ENCODE results near the gene RDH5.

Gene RDH5

GRCh38 chr12:55720071-55720564 is at the start of gene RDH5:
Gene RDH5, plus strand, starts transcription at chr12:55720393. Its CDS starts 792 bp downstream, at chr12:55721185.
- DNase-seq = no peak

DNA sequence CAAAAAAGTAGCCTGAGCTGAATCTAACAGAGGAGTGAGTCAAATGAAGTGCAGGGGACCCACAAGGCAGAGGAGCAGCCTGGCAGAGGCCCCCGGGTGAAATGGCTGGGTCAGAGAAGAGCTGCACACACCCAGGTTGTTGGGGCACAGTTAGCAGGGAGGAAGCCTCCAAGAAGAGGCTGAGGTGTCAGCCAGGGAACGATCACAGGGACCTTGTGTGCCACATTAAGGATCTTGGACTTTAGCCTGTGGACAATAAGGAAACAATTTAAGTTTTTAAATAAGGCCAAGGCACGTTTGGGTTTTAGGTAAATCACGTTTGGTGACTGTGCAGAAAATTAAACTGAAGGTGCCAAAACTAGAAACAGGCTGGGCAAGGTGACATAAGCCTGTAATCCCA is 48.4 kb upstream of the RDH5 start:
- DNase-seq = no peak

- DNase-seq = no peak
Measured at GRCh38 chr12:55673638-55674037, 46.6 kb upstream of the RDH5 start.

GRCh38 chr12:55675666-55676065 is 44.5 kb upstream of the RDH5 start:
- no peak for DNase-seq

GRCh38 chr12:55676707-55677106 is 43.5 kb upstream of the RDH5 start:
- DNase-seq = no peak

DNA sequence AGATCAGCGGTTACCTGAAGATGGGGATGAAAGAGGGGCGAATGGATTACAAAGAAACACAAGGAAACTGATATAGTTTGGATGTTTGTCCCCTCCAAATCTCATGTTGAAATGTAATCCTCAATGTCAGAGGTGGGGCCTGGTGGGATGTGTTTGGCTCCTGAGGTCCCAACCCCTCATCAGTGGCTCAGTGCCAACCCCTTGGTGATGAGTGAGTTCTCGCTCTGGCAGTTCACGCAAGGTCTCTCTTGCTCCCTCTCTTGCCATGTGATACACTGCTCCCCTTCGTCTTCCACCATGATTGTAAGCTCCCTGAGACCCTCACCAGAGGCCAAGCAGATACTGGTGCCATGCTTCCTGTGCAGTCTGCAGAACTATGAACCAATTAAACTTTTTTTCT is 40.5 kb upstream of the RDH5 start:
- DNase-seq = no peak

DNA sequence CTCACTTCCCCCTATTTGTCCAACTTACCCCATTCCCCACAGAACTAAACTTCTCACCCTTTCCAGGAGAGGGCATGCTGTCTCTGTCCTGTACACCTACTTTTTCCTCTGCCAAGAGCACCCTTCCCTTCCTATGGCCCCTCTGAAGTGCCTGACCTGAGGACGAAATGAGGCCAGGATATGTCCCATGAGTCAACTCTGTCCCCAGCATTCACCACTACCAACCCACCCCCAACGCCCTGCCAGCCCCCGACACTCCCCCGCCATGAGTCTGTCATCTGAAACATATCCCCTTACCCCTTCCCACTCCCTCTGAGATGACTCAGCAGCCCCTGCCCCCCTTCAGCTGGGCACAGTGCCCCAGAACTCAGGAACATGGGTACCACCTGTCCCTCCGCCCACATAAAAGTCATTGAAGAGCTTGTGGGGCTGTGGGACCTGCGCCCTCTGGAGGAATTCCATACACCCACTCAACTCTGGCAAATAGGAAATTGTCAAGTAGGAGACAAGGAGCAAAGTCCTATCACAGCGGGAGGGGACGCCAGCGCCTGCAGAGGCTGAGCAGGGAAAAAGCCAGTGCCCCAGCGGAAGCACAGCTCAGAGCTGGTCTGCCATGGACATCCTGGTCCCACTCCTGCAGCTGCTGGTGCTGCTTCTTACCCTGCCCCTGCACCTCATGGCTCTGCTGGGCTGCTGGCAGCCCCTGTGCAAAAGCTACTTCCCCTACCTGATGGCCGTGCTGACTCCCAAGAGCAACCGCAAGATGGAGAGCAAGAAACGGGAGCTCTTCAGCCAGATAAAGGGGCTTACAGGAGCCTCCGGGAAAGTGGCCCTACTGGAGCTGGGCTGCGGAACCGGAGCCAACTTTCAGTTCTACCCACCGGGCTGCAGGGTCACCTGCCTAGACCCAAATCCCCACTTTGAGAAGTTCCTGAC is 38.8 kb upstream of the RDH5 start:
- no peak for DNase-seq

GRCh38 chr12:55682087-55682796 is 38.0 kb upstream of the RDH5 start:
- no peak for DNase-seq

DNA sequence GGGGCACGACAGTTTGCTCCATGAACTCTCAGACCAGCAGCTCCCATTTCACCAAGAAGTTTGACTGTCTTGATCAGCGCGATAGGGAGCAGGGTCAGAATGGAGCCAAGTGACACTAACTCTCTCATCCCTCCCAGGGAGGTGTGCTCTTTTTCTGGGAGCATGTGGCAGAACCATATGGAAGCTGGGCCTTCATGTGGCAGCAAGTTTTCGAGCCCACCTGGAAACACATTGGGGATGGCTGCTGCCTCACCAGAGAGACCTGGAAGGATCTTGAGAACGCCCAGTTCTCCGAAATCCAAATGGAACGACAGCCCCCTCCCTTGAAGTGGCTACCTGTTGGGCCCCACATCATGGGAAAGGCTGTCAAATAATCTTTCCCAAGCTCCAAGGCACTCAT is 36.5 kb upstream of the RDH5 start:
- DNase-seq = no peak

DNA sequence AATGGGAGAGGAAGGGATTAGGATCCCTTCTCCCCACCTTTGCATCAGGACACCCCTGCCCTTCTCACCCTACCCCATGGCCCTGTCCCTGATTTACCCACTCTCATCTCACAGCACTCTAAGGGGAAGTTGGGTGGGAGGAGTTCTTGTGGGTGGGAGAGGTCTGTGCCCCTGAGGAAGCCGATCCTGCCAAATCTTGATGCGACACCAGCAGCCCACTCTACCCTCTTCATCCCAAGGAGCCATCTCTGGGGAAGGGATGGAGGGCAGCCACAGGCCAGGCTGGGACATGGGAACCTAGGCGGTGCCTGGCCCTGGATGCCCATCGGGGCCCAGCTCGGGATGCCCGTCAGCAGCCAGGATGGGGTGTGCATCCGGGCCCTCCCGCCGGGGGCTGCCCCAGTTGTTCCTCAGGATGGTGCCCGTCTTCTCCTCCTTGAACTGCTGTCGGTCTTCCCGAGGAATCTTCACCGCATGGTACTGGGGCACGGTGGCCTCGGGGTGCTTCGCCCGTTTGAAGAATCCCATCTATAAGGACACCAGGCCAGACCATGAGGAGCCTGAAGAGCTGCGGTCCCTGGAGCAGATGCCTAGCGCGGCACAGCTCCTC is 35.3 kb upstream of the RDH5 start:
- no peak for DNase-seq

DNA sequence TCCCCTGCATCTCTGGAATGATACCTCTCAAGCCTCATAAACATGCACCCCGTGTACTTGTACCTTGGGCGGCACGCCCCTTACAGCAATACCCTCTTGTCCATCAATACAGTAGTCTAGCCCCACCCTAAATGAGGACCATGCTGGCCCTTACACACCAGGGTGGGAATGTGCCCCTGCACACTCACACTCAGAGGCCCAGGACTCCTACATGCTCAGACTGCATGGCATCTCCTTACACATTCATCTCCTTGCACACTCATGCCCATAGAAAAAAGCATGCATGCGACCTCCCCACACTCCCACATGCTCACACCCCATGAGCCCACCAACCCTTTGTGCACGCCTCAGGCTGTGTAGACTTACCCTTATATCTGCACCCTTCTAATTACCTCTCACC is 34.5 kb upstream of the RDH5 start:
- no peak for DNase-seq

GRCh38 chr12:55686366-55687010 is 33.7 kb upstream of the RDH5 start:
- no peak for DNase-seq

- no peak for DNase-seq
Measured at GRCh38 chr12:55687746-55688145, 32.4 kb upstream of the RDH5 start.

GRCh38 chr12:55688716-55689655 is 31.2 kb upstream of the RDH5 start:
- DNase-seq = no peak

GRCh38 chr12:55692631-55693322 is 27.4 kb upstream of the RDH5 start:
- no peak for DNase-seq

DNA sequence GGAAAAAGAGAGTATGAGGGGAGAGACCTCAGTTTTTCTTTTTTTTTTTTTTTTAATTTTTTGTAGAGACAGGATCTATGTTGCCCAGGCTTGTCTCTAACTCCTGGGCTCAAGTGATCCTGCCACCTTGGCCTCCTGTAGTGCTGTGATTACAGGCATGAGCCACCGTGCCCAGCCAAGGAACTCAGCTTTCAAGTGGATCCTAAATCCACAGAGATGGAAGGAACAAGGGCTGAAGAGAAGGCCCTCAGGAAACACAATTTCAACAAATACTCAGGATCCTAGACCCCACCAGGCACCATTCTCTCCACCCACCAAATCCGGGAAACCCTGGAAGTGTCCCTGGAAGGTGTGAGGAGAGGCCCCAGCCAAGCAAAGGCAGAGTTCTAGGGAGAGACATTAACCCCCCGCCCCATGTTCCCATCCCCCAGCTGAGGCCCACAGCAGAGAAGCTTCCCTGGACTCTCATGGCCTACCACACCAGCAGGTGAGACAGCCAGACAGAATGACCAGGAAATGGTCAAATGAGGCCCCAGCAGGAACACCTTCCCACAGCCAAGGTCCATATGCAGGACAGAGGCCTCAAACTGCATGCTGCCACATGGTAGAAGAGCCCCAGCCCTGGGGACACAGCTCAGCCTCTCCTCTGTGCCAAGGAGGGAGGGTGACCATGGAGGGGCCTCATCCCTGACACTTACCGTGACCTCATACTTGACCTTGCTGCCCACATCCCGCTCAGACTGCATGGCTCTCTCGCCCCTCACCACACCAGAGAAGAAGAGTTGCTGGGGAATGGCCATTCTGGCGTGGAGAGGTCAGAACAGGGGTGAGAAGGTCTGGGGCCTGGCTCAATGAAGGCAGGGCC is 26.6 kb upstream of the RDH5 start:
- DNase-seq = no peak

GRCh38 chr12:55694188-55694515 is 26.0 kb upstream of the RDH5 start:
- DNase-seq = no peak

- DNase-seq = no peak
Measured at GRCh38 chr12:55694651-55695050, 25.5 kb upstream of the RDH5 start.

DNA sequence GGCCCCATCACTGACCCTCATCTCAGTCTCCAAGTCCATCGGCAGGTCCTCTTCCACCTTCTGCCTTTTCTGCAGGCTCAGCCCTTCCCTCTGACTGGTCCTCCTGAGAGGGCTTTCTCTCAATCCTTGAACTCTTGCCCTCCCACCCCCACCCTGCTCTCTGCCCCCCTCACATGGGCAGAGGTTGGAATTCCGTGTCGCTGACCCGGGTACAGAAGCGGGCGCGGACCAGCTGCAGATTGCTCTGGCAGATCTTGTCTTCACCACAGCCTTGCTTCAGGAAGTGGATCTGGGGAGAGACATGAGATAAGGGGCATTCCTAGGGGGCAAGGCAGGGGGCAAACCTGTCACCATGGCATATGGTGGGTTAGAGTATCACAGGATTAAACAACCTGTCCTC is 24.8 kb upstream of the RDH5 start:
- no peak for DNase-seq

GRCh38 chr12:55696141-55696540 is 24.1 kb upstream of the RDH5 start:
- no peak for DNase-seq

Measured in NCI-H2029 treated with DMSO at 0.1 percent for 48 hours (cell line).